ENCODE data around the gene PEMT. TPM values are rescaled to one million over a fixed set of nuclear protein-coding genes. Genes with fewer than 3 reads are reported as not detected.
A peak's percentile ranks its signal among the peaks of the same experiment; 100 is the strongest.

Gene PEMT
- total and polyA plus RNA-seq, 2 of the 4 experiments (the other 2 are of a cell fraction): 23.3 to 49.5 TPM

- H3K14ac ChIP-seq (replicated peaks; ENCODE audit: low read depth, low read length): no peak overlapping the region
- H3K23ac ChIP-seq (ENCODE audit: low read depth, low read length): no peak overlapping the region
- H3K79me1 ChIP-seq (ENCODE audit: low read depth in 1 of 2, low read length in 2 of 2): no peaks in the 10 kb centered on the region
- H2BK5ac ChIP-seq (ENCODE audit: low read depth, low read length, poor library complexity, severe bottlenecking): no peak overlapping the region
- no peak overlapping the region for H4K91ac ChIP-seq (ENCODE audit: insufficient read depth, low read depth, low read length)
- H3K27ac ChIP-seq (ENCODE audit: insufficient read depth, low read length): no peak overlapping the region
- no peak overlapping the region for H4K5ac ChIP-seq (ENCODE audit: low read depth, low read length)
- in situ Hi-C loops (cut with MboI; ENCODE audit: low sequenced_read_pairs) (no loop called here), intact Hi-C loops (cut with micrococcal nuclease) (no loop called here), dilution Hi-C loops (cut with HindIII; ENCODE audit: low sequenced_read_pairs, unreplicated experiment) (no loop called here)
- H2AFZ ChIP-seq (replicated peaks; ENCODE audit: low read length, poor library complexity): no peak overlapping the region
- H3K4ac ChIP-seq (ENCODE audit: low read depth, low read length): no peak overlapping the region
- TF ChIP-seq CEBPB (IDR thresholded peaks at IDR 0.05; ENCODE audit: low read depth, low read length) (peak; percentile 64), RCOR1 (IDR thresholded peaks at IDR 0.05; ENCODE audit: insufficient replicate concordance, low read length) (no peak), ELK1 (IDR thresholded peaks at IDR 0.05; ENCODE audit: borderline replicate concordance, low read depth, low read length) (no peak), FOS (IDR thresholded peaks at IDR 0.05; ENCODE audit: low read depth, low read length) (no peak)
- TF ChIP-seq, protein P1, sequence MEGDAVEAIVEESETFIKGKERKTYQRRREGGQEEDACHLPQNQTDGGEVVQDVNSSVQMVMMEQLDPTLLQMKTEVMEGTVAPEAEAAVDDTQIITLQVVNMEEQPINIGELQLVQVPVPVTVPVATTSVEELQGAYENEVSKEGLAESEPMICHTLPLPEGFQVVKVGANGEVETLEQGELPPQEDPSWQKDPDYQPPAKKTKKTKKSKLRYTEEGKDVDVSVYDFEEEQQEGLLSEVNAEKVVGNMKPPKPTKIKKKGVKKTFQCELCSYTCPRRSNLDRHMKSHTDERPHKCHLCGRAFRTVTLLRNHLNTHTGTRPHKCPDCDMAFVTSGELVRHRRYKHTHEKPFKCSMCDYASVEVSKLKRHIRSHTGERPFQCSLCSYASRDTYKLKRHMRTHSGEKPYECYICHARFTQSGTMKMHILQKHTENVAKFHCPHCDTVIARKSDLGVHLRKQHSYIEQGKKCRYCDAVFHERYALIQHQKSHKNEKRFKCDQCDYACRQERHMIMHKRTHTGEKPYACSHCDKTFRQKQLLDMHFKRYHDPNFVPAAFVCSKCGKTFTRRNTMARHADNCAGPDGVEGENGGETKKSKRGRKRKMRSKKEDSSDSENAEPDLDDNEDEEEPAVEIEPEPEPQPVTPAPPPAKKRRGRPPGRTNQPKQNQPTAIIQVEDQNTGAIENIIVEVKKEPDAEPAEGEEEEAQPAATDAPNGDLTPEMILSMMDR (conservative IDR thresholded peaks at IDR 0.05; ENCODE audit: low read depth, low read length): no peak
- peaks cover 7% of the 10 kb centered on the region; the same call in 1 of the 2 replicates for H3K27me3 ChIP-seq (ENCODE audit: control insufficient read depth, insufficient read depth, low read length)
- H4K20me1 ChIP-seq (ENCODE audit: insufficient read depth, low read length): no peaks in the 10 kb centered on the region
- POLR2A ChIA-PET (ENCODE audit: unreplicated experiment): interaction anchor here (0.6 kb wide), 1 partner anchor 109 kb away, joined by 3 read pairs; no protein-coding TSS in a partner anchor
- H3K4me1 ChIP-seq (ENCODE audit: control insufficient read depth, insufficient read depth, low read length): peaks cover 4% of the 10 kb centered on the region
- no peak overlapping the region for H3K4me3 ChIP-seq (ENCODE audit: insufficient read depth, low read depth, low read length)
- DNase-seq (no peak), ATAC-seq (ENCODE audit: low read depth) (no peak)
- CTCF ChIA-PET: no interaction called here
- no peak overlapping the region for H2BK20ac ChIP-seq (ENCODE audit: low read depth, low read length)
- peaks cover 7% of the 10 kb centered on the region for H3K9me1 ChIP-seq (ENCODE audit: insufficient read depth, low read length)
- no peak overlapping the region for H3K9ac ChIP-seq (ENCODE audit: low read depth, low read length)
- H3K4me2 ChIP-seq (ENCODE audit: low read depth, low read length): no peak overlapping the region
- H2BK120ac ChIP-seq (ENCODE audit: low read depth, low read length): no peak overlapping the region
- no peak overlapping the region for H2AK9ac ChIP-seq (replicated peaks; ENCODE audit: low read depth, low read length, poor library complexity)
- H2AK5ac ChIP-seq (ENCODE audit: low read depth, low read length): 0 out of 2 replicates have a peak overlapping the region, but pooled peaks have one; percentile 5
- 90% methylated on average over 6 of the region's 14 CpGs; no CpG with 5 or more reads in 1 of the 2 experiments for WGBS, 2 experiments (ENCODE audit: extremely low coverage in 2 of 2, insufficient read length in 1 of 2)
- H4K8ac ChIP-seq (ENCODE audit: low read depth in 2 of 2, low read length in 2 of 2): no peak overlapping the region
- no peak overlapping the region for H3K56ac ChIP-seq (ENCODE audit: extremely low read depth, insufficient read depth, low read length)
- no peak overlapping the region for H2BK15ac ChIP-seq (ENCODE audit: low read depth, low read length)
- H3K36me3 ChIP-seq (ENCODE audit: control insufficient read depth, insufficient read depth, low read length): no peaks in the 10 kb centered on the region
- H3K18ac ChIP-seq (ENCODE audit: low read depth, low read length): no peak overlapping the region
- no peaks in the 10 kb centered on the region for H3K9me3 ChIP-seq (ENCODE audit: control insufficient read depth, insufficient read depth, low read length)
- no TSS peak for BruUV-seq (replicated peaks)
Measured at GRCh38 chr17:17605083-17605728, 13.7 kb upstream of the PEMT start.

All from IMR-90 (cell line).